Adrenal gland (tissue), 5 donors: ENCODE data around the gene DACT2.

ENCODE experiments used
- POLR2A ChIP-seq, 2 donors: fragments of 450-650 bp; IDR thresholded peaks; one replicate each; pipeline ENCODE4 v1.6.1; 2017; ENCODE audit warnings: antibody characterized with exemption in 2 of 2, mild to moderate bottlenecking in 2 of 2, moderate library complexity in 1 of 2
- TF ChIP-seq, protein P1 (sequence below), 6 experiments: fragments of 450-650 bp in 4 of 6; fragments of 200-600 bp in 2 of 6; sonication (generic) in 1 of 6; IDR thresholded peaks; 1 replicate in 5 of 6; 2 replicates in 1 of 6; pipeline versions ENCODE4 v1.5.1 to v1.8.0; 2016 to 2021; ENCODE audit warnings: antibody characterized with exemption in 6 of 6, mild to moderate bottlenecking in 2 of 6, moderate library complexity in 1 of 6
- donor health status: DM: no; HTN: no; CAD: no.

DNA sequence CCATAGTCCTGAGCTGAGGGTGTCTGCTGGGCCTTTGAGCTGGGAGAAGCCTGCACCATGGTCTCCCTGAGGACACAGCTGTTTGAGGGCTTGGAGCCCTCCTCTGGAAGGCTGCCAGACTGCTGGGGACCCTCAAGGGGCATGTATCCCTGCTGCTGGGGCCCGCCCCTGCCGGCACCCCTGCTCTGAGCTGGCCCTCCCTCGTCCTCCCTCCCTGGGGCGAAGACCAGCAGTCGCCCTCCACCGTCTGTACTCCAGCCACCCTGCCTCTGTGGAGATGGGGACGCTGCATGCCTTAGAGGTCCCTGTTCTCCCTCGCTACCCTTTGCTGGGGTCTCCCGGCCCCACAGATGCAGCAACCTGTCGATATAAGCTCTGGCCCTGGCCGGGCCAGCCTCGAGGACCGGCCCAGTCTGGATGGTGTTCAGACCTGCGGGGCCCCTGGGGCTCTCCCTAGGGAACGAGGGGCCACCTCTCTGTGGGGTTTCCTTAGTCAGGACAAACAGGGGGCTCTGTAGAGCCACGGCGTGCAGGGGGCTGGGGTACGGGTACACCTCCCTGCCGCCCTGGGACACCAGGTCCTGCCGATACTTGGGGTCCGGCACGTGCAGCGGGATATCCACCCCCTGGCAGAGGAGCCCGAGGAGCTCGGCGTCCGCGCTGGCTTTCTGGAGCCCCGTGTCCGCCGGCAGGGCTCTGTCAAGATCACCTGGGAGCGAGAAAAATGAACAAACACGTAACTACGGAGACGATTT is 11.0 kb downstream of the DACT2 start:
- TF ChIP-seq, protein P1, sequence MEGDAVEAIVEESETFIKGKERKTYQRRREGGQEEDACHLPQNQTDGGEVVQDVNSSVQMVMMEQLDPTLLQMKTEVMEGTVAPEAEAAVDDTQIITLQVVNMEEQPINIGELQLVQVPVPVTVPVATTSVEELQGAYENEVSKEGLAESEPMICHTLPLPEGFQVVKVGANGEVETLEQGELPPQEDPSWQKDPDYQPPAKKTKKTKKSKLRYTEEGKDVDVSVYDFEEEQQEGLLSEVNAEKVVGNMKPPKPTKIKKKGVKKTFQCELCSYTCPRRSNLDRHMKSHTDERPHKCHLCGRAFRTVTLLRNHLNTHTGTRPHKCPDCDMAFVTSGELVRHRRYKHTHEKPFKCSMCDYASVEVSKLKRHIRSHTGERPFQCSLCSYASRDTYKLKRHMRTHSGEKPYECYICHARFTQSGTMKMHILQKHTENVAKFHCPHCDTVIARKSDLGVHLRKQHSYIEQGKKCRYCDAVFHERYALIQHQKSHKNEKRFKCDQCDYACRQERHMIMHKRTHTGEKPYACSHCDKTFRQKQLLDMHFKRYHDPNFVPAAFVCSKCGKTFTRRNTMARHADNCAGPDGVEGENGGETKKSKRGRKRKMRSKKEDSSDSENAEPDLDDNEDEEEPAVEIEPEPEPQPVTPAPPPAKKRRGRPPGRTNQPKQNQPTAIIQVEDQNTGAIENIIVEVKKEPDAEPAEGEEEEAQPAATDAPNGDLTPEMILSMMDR (IDR thresholded peaks at IDR 0.05): no peak
- no peak for TF ChIP-seq POLR2A (IDR thresholded peaks at IDR 0.05)
